PFSK-1 (cell line): ENCODE measurements around the gene ZNF396.
A peak's percentile ranks its signal among the peaks of the same experiment; 100 is the strongest.

Experiments
- FOXP2 ChIP-seq: optimal IDR thresholded peaks from 2 replicates; pipeline ENCODE3; 2011; ENCODE audit warnings: borderline replicate concordance, control low read depth, inconsistent platforms; ENCODE audit not compliant: insufficient read depth; ENCODE audit errors: extremely low read length, extremely low read depth
- POLR2AphosphoS5 ChIP-seq: IDR thresholded peaks from 2 replicates; pipeline ENCODE4 v1.6.1; 2012; ENCODE audit warnings: low read depth, mild to moderate bottlenecking, control low read depth, low read length, moderate library complexity

GRCh38 chr18:35343936-35344735 lies 33.0 kb downstream of the ZNF396 start, which contains the start of gene ZNF24:
- TF ChIP-seq POLR2AphosphoS5 (peak; percentile 91), FOXP2 (peak; percentile 77)
